Neural cell (in vitro differentiated cells): Measurements from ENCODE around the gene OR1S1. TPM values are rescaled to one million over a fixed set of nuclear protein-coding genes. Genes with fewer than 3 reads are reported as not detected.
"Not testable (repeated sequence)": the region's sequence is repeated elsewhere in the genome, so short reads cannot be mapped to it uniquely, and the experiment has no call there.

Experiments used
- H2AFZ ChIP-seq: fragments of 200-600, 300-800 bp; sonication (generic), shearing (Covaris generic); 2 replicates; pipeline ENCODE4 v1.6.0; 2014; ENCODE audit warnings: low read depth, mild to moderate bottlenecking, antibody characterized with exemption, low read length, moderate library complexity
- H3F3A ChIP-seq: fragments of 200-600 bp; shearing (Covaris generic); 2 replicates; pipeline ENCODE4 v1.6.1; 2016; ENCODE audit warnings: mild to moderate bottlenecking, moderate library complexity, mixed read lengths, antibody characterized with exemption, low read length; ENCODE audit not compliant: insufficient read depth, poor library complexity, severe bottlenecking
- H3K27ac ChIP-seq: fragments of 200-600, 300-800 bp; sonication (generic), shearing (Covaris generic); 2 replicates; pipeline ENCODE4 v1.5.1; 2014; ENCODE audit warnings: mild to moderate bottlenecking, low read length, moderate library complexity
- H3K27me3 ChIP-seq: fragments of 300-800, 200-600 bp; sonication (generic), shearing (Covaris generic); 2 replicates; pipeline ENCODE4 v1.6.0; 2014; ENCODE audit warnings: mild to moderate bottlenecking, low read depth, low read length, moderate library complexity; ENCODE audit not compliant: insufficient read depth
- H3K36me3 ChIP-seq: fragments of 300-800, 200-600 bp; sonication (generic), shearing (Covaris generic); 2 replicates; pipeline ENCODE4 v1.5.1; 2014; ENCODE audit warnings: mild to moderate bottlenecking, antibody characterized with exemption, low read length, moderate library complexity; ENCODE audit not compliant: insufficient read depth
- H3K4me2 ChIP-seq: fragments of 300-800, 200-600 bp; sonication (generic), shearing (Covaris generic); 2 replicates; pipeline ENCODE4 v1.6.0; 2014; ENCODE audit warnings: mild to moderate bottlenecking, low read length
- H3K4me3 ChIP-seq: fragments of 300-800, 200-600 bp; sonication (generic), shearing (Covaris generic); 2 replicates; pipeline ENCODE4 v1.5.1; 2014; ENCODE audit warnings: mild to moderate bottlenecking, low read length, moderate library complexity
- H3K79me2 ChIP-seq: fragments of 200-600 bp; shearing (Covaris generic); replicated peaks from 2 replicates; pipeline ENCODE4 v1.6.0; 2014; ENCODE audit warnings: mild to moderate bottlenecking, low read length, moderate library complexity; ENCODE audit not compliant: insufficient read depth
- H3K9ac ChIP-seq: fragments of 300-800, 200-600 bp; sonication (generic), shearing (Covaris generic); 2 replicates; pipeline ENCODE4 v1.6.1; 2016; ENCODE audit warnings: mild to moderate bottlenecking, low read length, mixed read lengths
- H3K9me2 ChIP-seq: fragments of 200-600 bp; shearing (Covaris generic); 2 replicates; pipeline ENCODE4 v1.6.1; 2016; ENCODE audit warnings: mild to moderate bottlenecking, low read length, mixed read lengths; ENCODE audit not compliant: insufficient read depth
- H3K9me3 ChIP-seq: fragments of 200-600, 300-800 bp; sonication (generic), shearing (Covaris generic); 2 replicates; pipeline ENCODE4 v1.6.1; 2016; ENCODE audit warnings: mild to moderate bottlenecking, mixed run types, low read length, moderate library complexity, mixed read lengths
- H4K20me1 ChIP-seq: fragments of 200-600 bp; shearing (Covaris generic); 2 replicates; pipeline ENCODE4 v1.6.1; 2016; ENCODE audit warnings: mild to moderate bottlenecking, mixed run types; ENCODE audit not compliant: insufficient read depth
- EP300 ChIP-seq: fragments of 450-650 bp; conservative IDR thresholded peaks from 2 replicates; pipeline ENCODE4 v1.6.1; 2014; ENCODE audit warnings: antibody characterized with exemption, mild to moderate bottlenecking, moderate library complexity; ENCODE audit not compliant: poor library complexity, severe bottlenecking
- EZH2 ChIP-seq: fragments of 200-600, 300-800 bp; shearing (Covaris generic), sonication (generic); IDR thresholded peaks from 2 replicates; pipeline ENCODE4 v1.6.1; 2014; ENCODE audit warnings: antibody characterized with exemption, low read length, borderline replicate concordance, mild to moderate bottlenecking; ENCODE audit not compliant: insufficient read depth, poor library complexity, severe bottlenecking
- MXI1 ChIP-seq: fragments of 450-650 bp; conservative IDR thresholded peaks from 2 replicates; pipeline ENCODE4 v1.6.1; 2014; ENCODE audit warnings: antibody characterized with exemption, mild to moderate bottlenecking; ENCODE audit not compliant: poor library complexity, severe bottlenecking
- POLR2AphosphoS5 ChIP-seq: IDR thresholded peaks from 2 replicates; pipeline ENCODE4 v1.6.1; 2012
- RAD21 ChIP-seq: fragments of 450-650 bp; conservative IDR thresholded peaks from 2 replicates; pipeline ENCODE4 v1.6.1; 2014; ENCODE audit warnings: antibody characterized with exemption, mild to moderate bottlenecking, moderate library complexity
- SMC3 ChIP-seq: fragments of 450-650 bp; conservative IDR thresholded peaks from 2 replicates; pipeline ENCODE4 v1.6.1; 2014; ENCODE audit warnings: antibody characterized with exemption, mild to moderate bottlenecking, moderate library complexity; ENCODE audit not compliant: poor library complexity
- TAF1 ChIP-seq: IDR thresholded peaks from 2 replicates; pipeline ENCODE4 v1.6.1; 2012; ENCODE audit warnings: low read depth
- polyA minus RNA-seq: library from RNA; depleted of rRNA, polyadenylated mRNA; stranded (reverse); fragments of >200 nt; gene quantifications from 2 replicates; pipeline ENCODE4 v1.2.3, GENCODE V29; 2014
- polyA plus RNA-seq: library from polyadenylated mRNA; depleted of rRNA; stranded (reverse); fragments of >200 nt; gene quantifications from 2 replicates; pipeline ENCODE4 v1.2.3, GENCODE V29; 2014
- TF ChIP-seq, protein P1 (sequence below): fragments of 450-650 bp; IDR thresholded peaks from 2 replicates; pipeline ENCODE4 v1.5.1; 2014; ENCODE audit warnings: antibody characterized with exemption, mild to moderate bottlenecking, moderate library complexity; ENCODE audit not compliant: poor library complexity, severe bottlenecking
- TF ChIP-seq, protein P2 (sequence below): IDR thresholded peaks from 2 replicates; pipeline ENCODE4 v1.6.1; 2012; ENCODE audit warnings: borderline replicate concordance

Gene OR1S1
- polyA plus RNA-seq (not detected in 2 replicates), polyA minus RNA-seq (not detected in 2 replicates)

DNA sequence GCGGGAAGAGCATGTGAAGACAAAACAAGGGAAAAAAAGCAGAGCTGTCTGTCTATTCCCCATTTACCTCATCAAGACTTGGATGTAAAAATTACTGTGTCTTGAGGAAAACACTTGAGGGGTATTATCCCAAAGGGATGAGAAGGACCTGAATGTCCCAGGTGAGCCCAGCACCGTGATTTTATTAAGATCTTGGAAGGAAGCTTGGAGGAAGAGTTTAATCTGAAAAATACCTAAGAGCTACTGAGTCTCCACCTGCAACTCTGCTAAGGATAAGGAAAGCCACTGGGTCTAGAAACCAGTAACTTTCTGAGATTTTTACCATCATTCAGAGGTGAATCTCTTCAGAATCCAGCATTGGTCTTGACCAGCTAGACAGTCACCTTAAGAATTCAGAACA, at the start of gene OR1S1:
TSS of gene OR1S1 (plus strand) at position 301 of the 400 bp plus-strand sequence.
- H3K27ac ChIP-seq, H4K20me1 ChIP-seq, H3K4me3 ChIP-seq, H3K79me2 ChIP-seq, H3K9me3 ChIP-seq, H3K36me3 ChIP-seq, H2AFZ ChIP-seq, H3K4me2 ChIP-seq, H3F3A ChIP-seq, H3K9ac ChIP-seq, H3K9me2 ChIP-seq, H3K27me3 ChIP-seq: not testable (repeated sequence)

DNA sequence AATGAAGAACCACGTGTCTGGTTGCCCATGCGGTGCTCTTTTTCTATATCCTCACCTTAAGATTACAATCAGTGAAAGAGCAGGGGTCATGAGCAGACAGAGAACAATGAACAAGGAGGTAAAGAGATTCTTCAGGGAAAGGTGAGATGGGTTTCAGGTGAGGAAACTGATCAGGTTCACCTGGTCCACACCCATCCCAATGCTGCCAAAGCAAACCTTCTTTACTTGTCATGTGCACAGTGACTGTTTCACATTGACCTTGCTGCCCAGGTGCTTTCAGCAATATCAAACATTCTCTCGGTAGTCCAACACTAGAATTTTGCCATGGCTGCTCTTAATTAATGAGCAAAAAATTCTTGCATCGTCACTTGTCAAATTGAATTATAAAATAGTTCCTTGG, 48.1 kb upstream of the OR1S1 start:
- H3K79me2 ChIP-seq, result no peaks in the 10 kb centered on the region
- H3K27ac ChIP-seq, result no peak overlapping the region
- no peaks in the 10 kb centered on the region for H3K27me3 ChIP-seq
- no peak overlapping the region for H3K4me3 ChIP-seq
- H3F3A ChIP-seq, result no peaks in the 10 kb centered on the region
- H4K20me1 ChIP-seq, result no peaks in the 10 kb centered on the region
- no peaks in the 10 kb centered on the region for H3K9me3 ChIP-seq
- no peak overlapping the region for H3K4me2 ChIP-seq
- no peak overlapping the region for H2AFZ ChIP-seq
- no peaks in the 10 kb centered on the region for H3K36me3 ChIP-seq
- TF ChIP-seq MXI1, result no peak
- TF ChIP-seq EP300, result no peak
- no peak for TF ChIP-seq SMC3
- no peak for TF ChIP-seq RAD21
- no peak for TF ChIP-seq EZH2
- no peak for TF ChIP-seq TAF1
- no peak for TF ChIP-seq POLR2AphosphoS5
- TF ChIP-seq, protein P1, sequence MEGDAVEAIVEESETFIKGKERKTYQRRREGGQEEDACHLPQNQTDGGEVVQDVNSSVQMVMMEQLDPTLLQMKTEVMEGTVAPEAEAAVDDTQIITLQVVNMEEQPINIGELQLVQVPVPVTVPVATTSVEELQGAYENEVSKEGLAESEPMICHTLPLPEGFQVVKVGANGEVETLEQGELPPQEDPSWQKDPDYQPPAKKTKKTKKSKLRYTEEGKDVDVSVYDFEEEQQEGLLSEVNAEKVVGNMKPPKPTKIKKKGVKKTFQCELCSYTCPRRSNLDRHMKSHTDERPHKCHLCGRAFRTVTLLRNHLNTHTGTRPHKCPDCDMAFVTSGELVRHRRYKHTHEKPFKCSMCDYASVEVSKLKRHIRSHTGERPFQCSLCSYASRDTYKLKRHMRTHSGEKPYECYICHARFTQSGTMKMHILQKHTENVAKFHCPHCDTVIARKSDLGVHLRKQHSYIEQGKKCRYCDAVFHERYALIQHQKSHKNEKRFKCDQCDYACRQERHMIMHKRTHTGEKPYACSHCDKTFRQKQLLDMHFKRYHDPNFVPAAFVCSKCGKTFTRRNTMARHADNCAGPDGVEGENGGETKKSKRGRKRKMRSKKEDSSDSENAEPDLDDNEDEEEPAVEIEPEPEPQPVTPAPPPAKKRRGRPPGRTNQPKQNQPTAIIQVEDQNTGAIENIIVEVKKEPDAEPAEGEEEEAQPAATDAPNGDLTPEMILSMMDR, result no peak
- TF ChIP-seq, protein P2, sequence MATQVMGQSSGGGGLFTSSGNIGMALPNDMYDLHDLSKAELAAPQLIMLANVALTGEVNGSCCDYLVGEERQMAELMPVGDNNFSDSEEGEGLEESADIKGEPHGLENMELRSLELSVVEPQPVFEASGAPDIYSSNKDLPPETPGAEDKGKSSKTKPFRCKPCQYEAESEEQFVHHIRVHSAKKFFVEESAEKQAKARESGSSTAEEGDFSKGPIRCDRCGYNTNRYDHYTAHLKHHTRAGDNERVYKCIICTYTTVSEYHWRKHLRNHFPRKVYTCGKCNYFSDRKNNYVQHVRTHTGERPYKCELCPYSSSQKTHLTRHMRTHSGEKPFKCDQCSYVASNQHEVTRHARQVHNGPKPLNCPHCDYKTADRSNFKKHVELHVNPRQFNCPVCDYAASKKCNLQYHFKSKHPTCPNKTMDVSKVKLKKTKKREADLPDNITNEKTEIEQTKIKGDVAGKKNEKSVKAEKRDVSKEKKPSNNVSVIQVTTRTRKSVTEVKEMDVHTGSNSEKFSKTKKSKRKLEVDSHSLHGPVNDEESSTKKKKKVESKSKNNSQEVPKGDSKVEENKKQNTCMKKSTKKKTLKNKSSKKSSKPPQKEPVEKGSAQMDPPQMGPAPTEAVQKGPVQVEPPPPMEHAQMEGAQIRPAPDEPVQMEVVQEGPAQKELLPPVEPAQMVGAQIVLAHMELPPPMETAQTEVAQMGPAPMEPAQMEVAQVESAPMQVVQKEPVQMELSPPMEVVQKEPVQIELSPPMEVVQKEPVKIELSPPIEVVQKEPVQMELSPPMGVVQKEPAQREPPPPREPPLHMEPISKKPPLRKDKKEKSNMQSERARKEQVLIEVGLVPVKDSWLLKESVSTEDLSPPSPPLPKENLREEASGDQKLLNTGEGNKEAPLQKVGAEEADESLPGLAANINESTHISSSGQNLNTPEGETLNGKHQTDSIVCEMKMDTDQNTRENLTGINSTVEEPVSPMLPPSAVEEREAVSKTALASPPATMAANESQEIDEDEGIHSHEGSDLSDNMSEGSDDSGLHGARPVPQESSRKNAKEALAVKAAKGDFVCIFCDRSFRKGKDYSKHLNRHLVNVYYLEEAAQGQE, result no peak
- H3K9me2 ChIP-seq, result no peaks in the 10 kb centered on the region
- no peak overlapping the region for H3K9ac ChIP-seq

DNA sequence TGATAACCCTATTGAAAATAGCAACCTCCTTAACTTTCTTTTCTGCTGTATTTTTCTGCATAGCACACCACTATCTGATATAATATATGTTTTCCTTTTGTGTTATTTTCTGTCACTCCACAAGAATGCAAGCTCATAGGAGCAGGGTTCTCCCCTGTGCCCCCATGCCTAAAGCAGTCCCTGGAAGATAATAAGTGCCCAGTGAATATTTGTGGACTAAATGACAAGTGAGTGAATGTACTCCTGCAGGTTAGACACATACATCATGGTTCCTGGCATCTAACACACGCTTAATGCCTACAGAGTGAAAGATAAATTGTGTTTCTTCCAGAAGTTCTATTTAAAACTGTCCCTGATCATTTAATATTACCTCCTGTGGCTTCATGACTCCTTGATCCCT, 47.5 kb upstream of the OR1S1 start:
- no peaks in the 10 kb centered on the region for H3K9me2 ChIP-seq

More for the DNA sequence above, 47.5 kb upstream of the OR1S1 start:
- Histone ChIP-seq H3F3A (no peaks in the 10 kb centered on the region), H3K9me3 (no peaks in the 10 kb centered on the region), H3K27me3 (no peaks in the 10 kb centered on the region), H3K27ac (no peak overlapping the region), H3K79me2 (no peaks in the 10 kb centered on the region), H2AFZ (no peak overlapping the region), H3K4me3 (no peak overlapping the region), H4K20me1 (no peaks in the 10 kb centered on the region), H3K36me3 (no peaks in the 10 kb centered on the region), H3K4me2 (no peak overlapping the region), H3K9ac (no peak overlapping the region)
- TF ChIP-seq SMC3, result no peak
- TF ChIP-seq, protein P2, result no peak
- no peak for TF ChIP-seq EZH2
- TF ChIP-seq EP300, result no peak
- no peak for TF ChIP-seq TAF1
- TF ChIP-seq, protein P1, result no peak
- no peak for TF ChIP-seq RAD21
- no peak for TF ChIP-seq MXI1
- no peak for TF ChIP-seq POLR2AphosphoS5
